ENCODE results near the gene ARHGDIB. TPM values are rescaled to one million over a fixed set of nuclear protein-coding genes. Genes with fewer than 3 reads are reported as not detected.

ARHGDIB gene
- total RNA-seq, 6 donors from 2014 or later = 169 to 307 (median 211) TPM

DNA sequence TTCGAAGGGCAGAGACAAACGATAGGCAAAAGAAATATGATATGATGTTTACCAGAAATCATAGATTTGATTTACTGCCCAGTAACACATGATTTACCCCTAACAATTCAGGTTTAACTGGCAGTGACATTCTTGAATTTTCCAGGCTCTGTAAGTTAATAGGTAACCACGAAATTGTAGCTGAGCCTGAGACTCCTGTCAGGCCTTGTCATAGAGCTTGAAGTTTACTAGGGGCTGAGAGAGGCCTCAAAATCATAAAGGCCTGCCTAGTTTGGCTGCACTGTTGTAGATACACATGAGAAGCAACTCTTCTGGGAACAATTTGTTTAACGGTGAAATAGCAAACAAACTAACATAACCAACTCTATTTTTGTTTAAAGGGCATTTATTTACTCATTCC lies 26.4 kb downstream of the ARHGDIB start:
- H3K27me3 ChIP-seq = no peaks in the 10 kb centered on the region
- TF ChIP-seq POLR2AphosphoS5 (IDR thresholded peaks at IDR 0.05) = no peak
- TF ChIP-seq CTCF (IDR thresholded peaks at IDR 0.05) = no peak
- no peak for TF ChIP-seq EP300 (IDR thresholded peaks at IDR 0.05)
- TF ChIP-seq POLR2A (IDR thresholded peaks at IDR 0.05) = no peak
- no peak overlapping the region for H3K4me3 ChIP-seq
- no peak overlapping the region for H3K27ac ChIP-seq
- peaks cover 5 to 10% (median 7%) of the 10 kb centered on the region in 4 donors for H3K4me1 ChIP-seq
- 56 to 70% methylated on average over 4 of the region's 4 CpGs for WGBS, 2 donors
- no peaks in the 10 kb centered on the region for H3K9me3 ChIP-seq
- ATAC-seq (ENCODE audit: low FRiP score in 2 of 2) (no peak), DNase-seq (no peak)
- no peaks in the 10 kb centered on the region for H3K36me3 ChIP-seq

- Histone ChIP-seq H3K4me3 (no peak overlapping the region), H3K27me3 (no peaks in the 10 kb centered on the region), H3K27ac (no peak overlapping the region), H3K9me3 (no peaks in the 10 kb centered on the region), H3K4me1 (peaks cover 6 to 14% (median 8%) of the 10 kb centered on the region in 4 donors), H3K36me3 (no peaks in the 10 kb centered on the region)
- ATAC-seq (ENCODE audit: low FRiP score in 2 of 2) = no peak
- no peak for DNase-seq
- TF ChIP-seq CTCF (IDR thresholded peaks at IDR 0.05) (no peak), POLR2A (IDR thresholded peaks at IDR 0.05) (no peak)
- 94 to 95% methylated on average over 2 of the region's 2 CpGs for WGBS, 2 donors
Observed at GRCh38 chr12:14934511-14934910, 26.9 kb downstream of the ARHGDIB start.

GRCh38 chr12:14931791-14932560 lies 29.4 kb downstream of the ARHGDIB start:
- TF ChIP-seq POLR2AphosphoS5 (IDR thresholded peaks at IDR 0.05) (no peak), POLR2A (IDR thresholded peaks at IDR 0.05) (no peak), EP300 (IDR thresholded peaks at IDR 0.05) (no peak), CTCF (IDR thresholded peaks at IDR 0.05) (no peak)

DNA sequence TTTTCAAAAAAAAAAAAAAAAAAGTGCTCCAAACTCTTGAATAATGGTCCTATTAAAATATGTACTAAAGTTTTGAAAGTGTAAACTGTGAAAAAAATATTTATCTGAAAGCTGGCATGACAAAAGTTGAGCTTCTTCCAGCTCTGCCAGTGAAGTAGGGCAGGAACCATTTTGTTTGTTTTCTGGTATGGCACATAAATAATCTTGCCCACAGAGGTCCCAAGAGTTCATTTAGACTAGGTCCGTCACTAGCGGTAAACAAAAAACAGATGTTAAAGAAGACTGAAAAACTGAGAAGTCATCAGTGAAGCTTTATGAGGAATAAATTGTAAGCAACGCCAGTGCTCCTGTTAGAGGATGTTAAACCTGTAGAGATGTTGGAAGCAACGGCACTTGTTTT lies 30.0 kb downstream of the ARHGDIB start:
- Histone ChIP-seq H3K4me1 (peaks cover 3 to 23% (median 5%) of the 10 kb centered on the region in 4 donors), H3K27ac (peak overlapping the region in 1 of 4 donors; percentile 36), H3K36me3 (no peaks in the 10 kb centered on the region), H3K9me3 (no peaks in the 10 kb centered on the region), H3K27me3 (no peaks in the 10 kb centered on the region), H3K4me3 (no peak overlapping the region)
- ATAC-seq (ENCODE audit: low FRiP score in 2 of 2) (no peak), DNase-seq (no peak)
- no peak for TF ChIP-seq CTCF (IDR thresholded peaks at IDR 0.05)
- no peak for TF ChIP-seq POLR2A (IDR thresholded peaks at IDR 0.05)
- TF ChIP-seq EP300 (IDR thresholded peaks at IDR 0.05) = no peak
- TF ChIP-seq POLR2AphosphoS5 (IDR thresholded peaks at IDR 0.05) = no peak
- 77% methylated on average over 4 of the region's 4 CpGs for WGBS, 2 donors

More at GRCh38 chr12:14931791-14932560, 29.4 kb downstream of the ARHGDIB start:
- DNase-seq = no peak
- H3K27me3 ChIP-seq = no peaks in the 10 kb centered on the region
- H3K9me3 ChIP-seq = no peaks in the 10 kb centered on the region
- peaks cover 3 to 23% (median 5%) of the 10 kb centered on the region in 4 donors for H3K4me1 ChIP-seq
- H3K4me3 ChIP-seq = no peak overlapping the region
- 92 to 94% methylated on average over 7 of the region's 7 CpGs for WGBS, 2 donors
- no peaks in the 10 kb centered on the region for H3K36me3 ChIP-seq
- ATAC-seq (ENCODE audit: low FRiP score in 2 of 2) = no peak
- H3K27ac ChIP-seq = peak overlapping the region in 1 of 4 donors; percentile 36

DNA sequence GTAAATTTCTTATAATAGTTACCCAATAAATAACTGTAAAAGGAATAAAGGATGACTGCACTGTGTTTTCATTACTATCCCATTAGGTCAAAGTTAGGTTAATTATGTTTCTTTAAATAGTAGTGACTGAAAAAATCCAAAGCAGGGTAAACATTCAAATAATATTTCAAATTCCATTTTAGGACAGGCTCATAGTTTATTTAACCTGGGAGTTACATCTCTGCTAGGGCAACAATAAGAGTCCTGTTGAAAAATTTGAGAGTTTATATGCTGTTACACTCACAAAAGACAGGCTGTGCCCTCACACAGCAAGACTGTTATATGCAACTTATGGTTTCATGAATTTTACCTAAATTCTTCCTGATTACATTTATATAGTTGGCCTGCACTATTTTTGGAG lies 31.1 kb downstream of the ARHGDIB start:
- ATAC-seq (ENCODE audit: low FRiP score in 2 of 2) = no peak
- Histone ChIP-seq H3K9me3 (no peaks in the 10 kb centered on the region), H3K36me3 (no peaks in the 10 kb centered on the region), H3K27ac (peak overlapping the region in 2 of 4 donors; percentile 5 to 61), H3K27me3 (no peaks in the 10 kb centered on the region), H3K4me3 (no peak overlapping the region), H3K4me1 (peaks cover 3 to 23% (median 5%) of the 10 kb centered on the region in 4 donors)
- no peak for TF ChIP-seq EP300 (IDR thresholded peaks at IDR 0.05)
- TF ChIP-seq CTCF (IDR thresholded peaks at IDR 0.05) = no peak
- no peak for TF ChIP-seq POLR2A (IDR thresholded peaks at IDR 0.05)
- TF ChIP-seq POLR2AphosphoS5 (IDR thresholded peaks at IDR 0.05) = no peak
- no peak for DNase-seq
